SK-N-SH treated with all-trans-retinoic acid at 6 μM for 48 hours (cell line): ENCODE data around the gene SHOC2.

ENCODE experiments used
- ATAC-seq: fragments of 200-7000 bp; cut with Tn5 transposase; 3 replicates; pipeline ENCODE4 v1.9.1; 2020; ENCODE audit warnings: mild to moderate bottlenecking, moderate library complexity
- ARNTL ChIP-seq: fragments of 450-650 bp; formaldehyde crosslinking; IDR thresholded peaks from 2 replicates; pipeline ENCODE4 v1.5.0; 2020; ENCODE audit warnings: low read depth, mild to moderate bottlenecking, moderate library complexity, borderline replicate concordance
- BACH2 ChIP-seq: fragments of 250-450 bp; sonication (Bioruptor Pico); IDR thresholded peaks from 2 replicates; pipeline ENCODE4 v1.9.0; 2021; ENCODE audit warnings: mild to moderate bottlenecking, borderline replicate concordance
- CSDC2 ChIP-seq: fragments of 250-450 bp; sonication (Bioruptor Pico); IDR thresholded peaks from 2 replicates; pipeline ENCODE4 v1.5.0; 2020; ENCODE audit warnings: mild to moderate bottlenecking, moderate library complexity
- ESRRG ChIP-seq: fragments of 250-450 bp; sonication (Bioruptor Pico); IDR thresholded peaks from 2 replicates; pipeline ENCODE4 v1.6.1; 2021; ENCODE audit warnings: mild to moderate bottlenecking
- GLIS3 ChIP-seq: fragments of 250-450 bp; sonication (Bioruptor Pico); IDR thresholded peaks from 2 replicates; pipeline ENCODE4 v1.5.0; 2020; ENCODE audit warnings: mild to moderate bottlenecking, moderate library complexity
- ISL1 ChIP-seq: fragments of 250-450 bp; sonication (Bioruptor Pico); IDR thresholded peaks from 2 replicates; pipeline ENCODE4 v2.1.2; 2022; ENCODE audit warnings: mild to moderate bottlenecking, moderate library complexity
- OSR1 ChIP-seq: fragments of 250-450 bp; sonication (Bioruptor Pico); IDR thresholded peaks from 2 replicates; pipeline ENCODE4 v1.8.0; 2022; ENCODE audit warnings: moderate library complexity, mild to moderate bottlenecking, inconsistent platforms
- RARB ChIP-seq: fragments of 250-450 bp; sonication (Bioruptor Pico); IDR thresholded peaks from 2 replicates; pipeline ENCODE4 v1.8.0; 2021; ENCODE audit warnings: mild to moderate bottlenecking, moderate library complexity
- SNAI2 ChIP-seq: fragments of 250-450 bp; sonication (Bioruptor Pico); IDR thresholded peaks from 2 replicates; pipeline ENCODE4 v1.5.0; 2020; ENCODE audit warnings: mild to moderate bottlenecking, moderate library complexity
- TCF4 ChIP-seq: fragments of 250-450 bp; sonication (Bioruptor Pico); IDR thresholded peaks from 2 replicates; pipeline ENCODE4 v1.8.0; 2021; ENCODE audit warnings: mild to moderate bottlenecking, moderate library complexity, borderline replicate concordance
- TOX ChIP-seq: fragments of 250-450 bp; sonication (Bioruptor Pico); IDR thresholded peaks from 2 replicates; pipeline ENCODE4 v1.8.0; 2021; ENCODE audit warnings: mild to moderate bottlenecking, moderate library complexity, borderline replicate concordance
- ZC3H10 ChIP-seq: fragments of 250-450 bp; sonication (Bioruptor Pico); IDR thresholded peaks from 2 replicates; pipeline ENCODE4 v1.5.1; 2021; ENCODE audit warnings: mild to moderate bottlenecking, moderate library complexity
- ZFP30 ChIP-seq: fragments of 450-650 bp; formaldehyde crosslinking; IDR thresholded peaks from 2 replicates; pipeline ENCODE4 v1.5.0; 2022; ENCODE audit warnings: mild to moderate bottlenecking, moderate library complexity
- ZNF565 ChIP-seq: fragments of 450-650 bp; formaldehyde crosslinking; conservative IDR thresholded peaks from 2 replicates; pipeline ENCODE4 v1.5.0; 2020; ENCODE audit warnings: low read depth, mild to moderate bottlenecking, moderate library complexity
- ZNF70 ChIP-seq: fragments of 450-650 bp; formaldehyde crosslinking; IDR thresholded peaks from 2 replicates; pipeline ENCODE4 v1.5.0; 2020; ENCODE audit warnings: mild to moderate bottlenecking, moderate library complexity
- ZNF8 ChIP-seq: fragments of 450-650 bp; formaldehyde crosslinking; IDR thresholded peaks from 2 replicates; pipeline ENCODE4 v1.5.0; 2020; ENCODE audit warnings: mild to moderate bottlenecking, moderate library complexity
- TF ChIP-seq, protein P1 (sequence below): fragments of 250-450 bp; sonication (Bioruptor Pico); IDR thresholded peaks from 2 replicates; pipeline ENCODE4 v1.5.1; 2021; ENCODE audit warnings: mild to moderate bottlenecking, moderate library complexity
- TF ChIP-seq, protein P2 (sequence below): fragments of 250-450 bp; sonication (Bioruptor Pico); IDR thresholded peaks from 2 replicates; pipeline ENCODE4 v1.5.1; 2020; ENCODE audit warnings: low read depth, mild to moderate bottlenecking, moderate library complexity
- TF ChIP-seq, protein P3 (sequence below): fragments of 250-450 bp; sonication (Bioruptor Pico); IDR thresholded peaks from 2 replicates; pipeline ENCODE4 v1.5.0; 2020; ENCODE audit warnings: mild to moderate bottlenecking, moderate library complexity
- TF ChIP-seq, protein P4 (sequence below): fragments of 250-450 bp; sonication (Bioruptor Pico); IDR thresholded peaks from 2 replicates; pipeline ENCODE4 v1.8.0; 2020; ENCODE audit warnings: mild to moderate bottlenecking, moderate library complexity, borderline replicate concordance

Gene SHOC2

DNA sequence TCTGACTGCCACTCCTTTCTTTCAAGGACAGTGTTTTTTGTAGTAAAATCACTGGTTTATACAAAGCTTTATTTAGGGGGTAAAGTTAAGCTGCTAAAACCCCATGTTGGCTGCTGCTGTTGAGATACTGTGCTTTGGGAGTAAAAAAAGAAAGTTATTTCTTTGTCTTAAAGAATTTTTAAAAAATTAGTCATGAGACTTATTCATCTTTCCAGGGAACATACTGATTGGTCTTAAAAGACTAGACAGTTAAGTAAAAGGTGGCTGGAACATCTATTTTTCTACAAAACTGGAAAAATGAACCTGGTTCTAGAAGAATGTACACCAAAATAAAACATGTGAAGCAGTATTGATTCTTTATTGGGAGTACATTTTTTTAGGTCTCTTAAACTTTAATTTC lies 21.0 kb upstream of the SHOC2 start (continued):
- TF ChIP-seq OSR1 (CRISPR knock-in tag): no peak
- TF ChIP-seq GLIS3 (CRISPR knock-in tag): no peak
- TF ChIP-seq ESRRG (CRISPR knock-in tag): no peak

DNA sequence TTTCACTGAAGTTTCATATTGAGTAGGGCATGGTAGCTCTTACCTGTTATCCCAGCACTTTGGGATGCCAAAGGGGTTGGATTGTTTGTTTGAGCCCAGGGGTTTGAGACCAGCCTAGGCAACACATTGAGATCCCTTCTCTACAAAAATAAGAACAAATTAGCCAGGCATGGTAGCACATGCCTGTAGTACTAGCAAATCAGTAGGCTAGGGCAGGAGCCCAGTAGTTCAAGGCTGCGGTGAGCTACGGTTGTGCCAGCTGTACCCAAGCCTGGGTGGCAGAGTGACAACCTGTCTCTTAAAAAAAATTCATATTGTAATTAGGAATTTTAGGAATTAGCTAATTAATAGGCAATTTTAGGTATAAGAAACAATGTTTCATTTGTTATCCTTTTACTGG lies 18.4 kb upstream of the SHOC2 start:
- TF ChIP-seq ISL1 (no peak), TOX (CRISPR knock-in tag) (no peak), ZFP30 (CRISPR knock-in tag) (no peak), SNAI2 (CRISPR knock-in tag) (no peak), ZNF70 (CRISPR knock-in tag) (no peak), ESRRG (CRISPR knock-in tag) (no peak), RARB (CRISPR knock-in tag) (no peak), BACH2 (CRISPR knock-in tag) (no peak), TCF4 (CRISPR knock-in tag) (no peak), ZNF8 (CRISPR knock-in tag) (no peak)
- TF ChIP-seq, protein P1, sequence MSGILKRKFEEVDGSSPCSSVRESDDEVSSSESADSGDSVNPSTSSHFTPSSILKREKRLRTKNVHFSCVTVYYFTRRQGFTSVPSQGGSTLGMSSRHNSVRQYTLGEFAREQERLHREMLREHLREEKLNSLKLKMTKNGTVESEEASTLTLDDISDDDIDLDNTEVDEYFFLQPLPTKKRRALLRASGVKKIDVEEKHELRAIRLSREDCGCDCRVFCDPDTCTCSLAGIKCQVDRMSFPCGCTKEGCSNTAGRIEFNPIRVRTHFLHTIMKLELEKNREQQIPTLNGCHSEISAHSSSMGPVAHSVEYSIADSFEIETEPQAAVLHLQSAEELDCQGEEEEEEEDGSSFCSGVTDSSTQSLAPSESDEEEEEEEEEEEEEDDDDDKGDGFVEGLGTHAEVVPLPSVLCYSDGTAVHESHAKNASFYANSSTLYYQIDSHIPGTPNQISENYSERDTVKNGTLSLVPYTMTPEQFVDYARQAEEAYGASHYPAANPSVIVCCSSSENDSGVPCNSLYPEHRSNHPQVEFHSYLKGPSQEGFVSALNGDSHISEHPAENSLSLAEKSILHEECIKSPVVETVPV (CRISPR knock-in tag): no peak
- TF ChIP-seq, protein P2, sequence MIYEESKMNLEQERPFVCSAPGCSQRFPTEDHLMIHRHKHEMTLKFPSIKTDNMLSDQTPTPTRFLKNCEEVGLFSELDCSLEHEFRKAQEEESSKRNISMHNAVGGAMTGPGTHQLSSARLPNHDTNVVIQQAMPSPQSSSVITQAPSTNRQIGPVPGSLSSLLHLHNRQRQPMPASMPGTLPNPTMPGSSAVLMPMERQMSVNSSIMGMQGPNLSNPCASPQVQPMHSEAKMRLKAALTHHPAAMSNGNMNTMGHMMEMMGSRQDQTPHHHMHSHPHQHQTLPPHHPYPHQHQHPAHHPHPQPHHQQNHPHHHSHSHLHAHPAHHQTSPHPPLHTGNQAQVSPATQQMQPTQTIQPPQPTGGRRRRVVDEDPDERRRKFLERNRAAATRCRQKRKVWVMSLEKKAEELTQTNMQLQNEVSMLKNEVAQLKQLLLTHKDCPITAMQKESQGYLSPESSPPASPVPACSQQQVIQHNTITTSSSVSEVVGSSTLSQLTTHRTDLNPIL: no peak
- no peak for ATAC-seq

DNA sequence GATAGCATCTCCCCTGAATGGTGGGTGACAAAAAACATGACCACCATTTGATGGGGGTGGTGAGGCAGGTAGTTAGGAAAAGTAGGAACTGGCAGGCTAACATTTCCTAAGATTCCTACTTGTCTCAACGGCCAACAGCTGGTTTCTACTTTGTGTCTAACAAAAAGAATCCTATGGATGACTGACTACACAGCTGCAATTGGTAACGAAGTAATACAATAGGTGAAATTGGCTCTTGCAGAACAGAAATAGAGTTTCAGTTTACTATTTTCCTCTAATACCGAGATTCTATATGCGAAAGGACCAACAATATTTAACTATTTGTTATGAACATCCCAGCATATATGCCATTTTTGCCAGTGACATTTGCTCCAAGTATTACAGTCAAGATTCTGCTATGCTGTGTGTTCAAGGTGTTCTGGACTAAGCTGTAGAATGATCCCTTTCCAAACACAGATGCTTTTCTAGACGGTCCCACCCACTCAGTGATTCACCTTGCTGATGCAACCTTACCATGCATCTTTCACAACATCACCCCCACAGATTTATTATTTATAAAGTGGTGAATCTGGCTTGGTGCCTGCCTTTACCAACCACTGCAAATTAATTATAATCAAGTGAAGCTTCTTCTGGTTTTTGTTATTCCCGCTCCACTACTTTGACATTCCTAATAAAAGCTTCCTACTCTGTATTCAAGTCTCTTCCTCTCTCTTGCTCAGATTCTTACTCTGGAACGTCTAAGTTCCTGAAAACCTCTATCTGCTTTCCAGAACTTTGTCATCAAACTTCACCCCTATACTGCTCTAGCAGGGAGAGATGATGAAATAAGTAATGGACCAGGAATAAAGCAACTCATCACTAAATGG lies 17.2 kb upstream of the SHOC2 start:
- ATAC-seq: peak; percentile 38
- TF ChIP-seq CSDC2 (no peak), ARNTL (CRISPR knock-in tag) (no peak), OSR1 (CRISPR knock-in tag) (no peak), TCF4 (CRISPR knock-in tag) (no peak), ZNF565 (CRISPR knock-in tag) (no peak), ZNF70 (CRISPR knock-in tag) (no peak), ISL1 (peak; percentile 39; the same call in 1 of the 2 replicates), ESRRG (CRISPR knock-in tag) (no peak)
- TF ChIP-seq, protein P2: no peak

DNA sequence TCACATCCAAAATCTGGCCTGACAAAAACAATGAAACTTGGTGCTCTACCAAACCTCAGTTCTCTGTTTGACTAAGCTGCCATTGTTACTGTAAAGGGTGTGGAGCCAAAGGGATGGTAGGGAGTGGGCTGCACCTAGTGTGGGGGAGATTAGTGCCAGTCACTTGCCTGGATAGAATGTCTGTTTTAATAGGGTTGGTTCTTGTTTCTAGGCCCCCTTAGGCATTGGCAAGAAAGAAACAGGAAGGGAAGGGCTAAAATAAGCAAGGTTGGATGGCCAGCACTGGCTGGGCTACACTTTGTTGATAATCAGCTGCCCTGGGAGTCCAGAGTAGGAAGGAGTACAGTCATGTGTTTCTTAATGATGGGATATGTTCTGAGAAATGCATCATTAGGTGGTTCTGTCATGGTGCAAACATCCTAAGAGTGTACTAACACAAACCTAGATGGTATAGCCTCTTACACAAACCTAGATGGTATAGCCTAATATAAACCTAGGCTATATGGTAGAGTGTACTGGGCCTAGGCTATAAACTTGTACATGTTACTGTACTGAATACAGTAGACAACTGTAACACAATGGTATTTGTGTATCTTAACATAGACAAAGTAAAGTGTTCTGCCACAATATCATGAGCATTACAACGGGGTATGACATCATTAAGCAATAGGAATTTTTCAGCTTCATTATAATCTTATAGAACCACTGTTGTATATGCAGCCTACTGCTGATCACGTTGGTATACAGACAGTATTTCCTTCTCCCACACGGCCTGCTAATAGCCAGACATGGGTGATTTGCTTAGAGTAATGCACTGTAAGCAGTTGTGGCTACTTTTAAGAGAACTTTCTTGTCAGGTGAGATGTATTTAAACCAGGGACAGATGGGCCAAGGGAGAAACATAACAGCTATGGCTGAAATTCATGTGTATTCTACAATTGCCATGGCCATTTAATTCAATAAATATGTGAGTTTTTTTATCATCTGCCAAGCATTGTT lies 15.8 kb upstream of the SHOC2 start:
- no peak; the same call in 2 of the 3 replicates for ATAC-seq
- TF ChIP-seq ZFP30 (CRISPR knock-in tag) (no peak), ESRRG (CRISPR knock-in tag) (no peak), ZC3H10 (CRISPR knock-in tag) (no peak), GLIS3 (CRISPR knock-in tag) (no peak), OSR1 (CRISPR knock-in tag) (no peak), SNAI2 (CRISPR knock-in tag) (no peak), ISL1 (no peak), TCF4 (CRISPR knock-in tag) (no peak), ZNF70 (CRISPR knock-in tag) (no peak), BACH2 (CRISPR knock-in tag) (no peak), TOX (CRISPR knock-in tag) (no peak), ZNF8 (CRISPR knock-in tag) (no peak), CSDC2 (no peak)
- TF ChIP-seq, protein P3, sequence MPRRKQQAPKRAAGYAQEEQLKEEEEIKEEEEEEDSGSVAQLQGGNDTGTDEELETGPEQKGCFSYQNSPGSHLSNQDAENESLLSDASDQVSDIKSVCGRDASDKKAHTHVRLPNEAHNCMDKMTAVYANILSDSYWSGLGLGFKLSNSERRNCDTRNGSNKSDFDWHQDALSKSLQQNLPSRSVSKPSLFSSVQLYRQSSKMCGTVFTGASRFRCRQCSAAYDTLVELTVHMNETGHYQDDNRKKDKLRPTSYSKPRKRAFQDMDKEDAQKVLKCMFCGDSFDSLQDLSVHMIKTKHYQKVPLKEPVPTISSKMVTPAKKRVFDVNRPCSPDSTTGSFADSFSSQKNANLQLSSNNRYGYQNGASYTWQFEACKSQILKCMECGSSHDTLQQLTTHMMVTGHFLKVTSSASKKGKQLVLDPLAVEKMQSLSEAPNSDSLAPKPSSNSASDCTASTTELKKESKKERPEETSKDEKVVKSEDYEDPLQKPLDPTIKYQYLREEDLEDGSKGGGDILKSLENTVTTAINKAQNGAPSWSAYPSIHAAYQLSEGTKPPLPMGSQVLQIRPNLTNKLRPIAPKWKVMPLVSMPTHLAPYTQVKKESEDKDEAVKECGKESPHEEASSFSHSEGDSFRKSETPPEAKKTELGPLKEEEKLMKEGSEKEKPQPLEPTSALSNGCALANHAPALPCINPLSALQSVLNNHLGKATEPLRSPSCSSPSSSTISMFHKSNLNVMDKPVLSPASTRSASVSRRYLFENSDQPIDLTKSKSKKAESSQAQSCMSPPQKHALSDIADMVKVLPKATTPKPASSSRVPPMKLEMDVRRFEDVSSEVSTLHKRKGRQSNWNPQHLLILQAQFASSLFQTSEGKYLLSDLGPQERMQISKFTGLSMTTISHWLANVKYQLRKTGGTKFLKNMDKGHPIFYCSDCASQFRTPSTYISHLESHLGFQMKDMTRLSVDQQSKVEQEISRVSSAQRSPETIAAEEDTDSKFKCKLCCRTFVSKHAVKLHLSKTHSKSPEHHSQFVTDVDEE: no peak
- TF ChIP-seq, protein P4, sequence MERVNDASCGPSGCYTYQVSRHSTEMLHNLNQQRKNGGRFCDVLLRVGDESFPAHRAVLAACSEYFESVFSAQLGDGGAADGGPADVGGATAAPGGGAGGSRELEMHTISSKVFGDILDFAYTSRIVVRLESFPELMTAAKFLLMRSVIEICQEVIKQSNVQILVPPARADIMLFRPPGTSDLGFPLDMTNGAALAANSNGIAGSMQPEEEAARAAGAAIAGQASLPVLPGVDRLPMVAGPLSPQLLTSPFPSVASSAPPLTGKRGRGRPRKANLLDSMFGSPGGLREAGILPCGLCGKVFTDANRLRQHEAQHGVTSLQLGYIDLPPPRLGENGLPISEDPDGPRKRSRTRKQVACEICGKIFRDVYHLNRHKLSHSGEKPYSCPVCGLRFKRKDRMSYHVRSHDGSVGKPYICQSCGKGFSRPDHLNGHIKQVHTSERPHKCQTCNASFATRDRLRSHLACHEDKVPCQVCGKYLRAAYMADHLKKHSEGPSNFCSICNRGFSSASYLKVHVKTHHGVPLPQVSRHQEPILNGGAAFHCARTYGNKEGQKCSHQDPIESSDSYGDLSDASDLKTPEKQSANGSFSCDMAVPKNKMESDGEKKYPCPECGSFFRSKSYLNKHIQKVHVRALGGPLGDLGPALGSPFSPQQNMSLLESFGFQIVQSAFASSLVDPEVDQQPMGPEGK (CRISPR knock-in tag): no peak
- TF ChIP-seq, protein P1 (CRISPR knock-in tag): no peak
